ENCODE data around the gene AGXT2.
A peak's percentile ranks its signal among the peaks of the same experiment; 100 is the strongest.

Gene AGXT2, protein sequence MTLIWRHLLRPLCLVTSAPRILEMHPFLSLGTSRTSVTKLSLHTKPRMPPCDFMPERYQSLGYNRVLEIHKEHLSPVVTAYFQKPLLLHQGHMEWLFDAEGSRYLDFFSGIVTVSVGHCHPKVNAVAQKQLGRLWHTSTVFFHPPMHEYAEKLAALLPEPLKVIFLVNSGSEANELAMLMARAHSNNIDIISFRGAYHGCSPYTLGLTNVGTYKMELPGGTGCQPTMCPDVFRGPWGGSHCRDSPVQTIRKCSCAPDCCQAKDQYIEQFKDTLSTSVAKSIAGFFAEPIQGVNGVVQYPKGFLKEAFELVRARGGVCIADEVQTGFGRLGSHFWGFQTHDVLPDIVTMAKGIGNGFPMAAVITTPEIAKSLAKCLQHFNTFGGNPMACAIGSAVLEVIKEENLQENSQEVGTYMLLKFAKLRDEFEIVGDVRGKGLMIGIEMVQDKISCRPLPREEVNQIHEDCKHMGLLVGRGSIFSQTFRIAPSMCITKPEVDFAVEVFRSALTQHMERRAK

DNA sequence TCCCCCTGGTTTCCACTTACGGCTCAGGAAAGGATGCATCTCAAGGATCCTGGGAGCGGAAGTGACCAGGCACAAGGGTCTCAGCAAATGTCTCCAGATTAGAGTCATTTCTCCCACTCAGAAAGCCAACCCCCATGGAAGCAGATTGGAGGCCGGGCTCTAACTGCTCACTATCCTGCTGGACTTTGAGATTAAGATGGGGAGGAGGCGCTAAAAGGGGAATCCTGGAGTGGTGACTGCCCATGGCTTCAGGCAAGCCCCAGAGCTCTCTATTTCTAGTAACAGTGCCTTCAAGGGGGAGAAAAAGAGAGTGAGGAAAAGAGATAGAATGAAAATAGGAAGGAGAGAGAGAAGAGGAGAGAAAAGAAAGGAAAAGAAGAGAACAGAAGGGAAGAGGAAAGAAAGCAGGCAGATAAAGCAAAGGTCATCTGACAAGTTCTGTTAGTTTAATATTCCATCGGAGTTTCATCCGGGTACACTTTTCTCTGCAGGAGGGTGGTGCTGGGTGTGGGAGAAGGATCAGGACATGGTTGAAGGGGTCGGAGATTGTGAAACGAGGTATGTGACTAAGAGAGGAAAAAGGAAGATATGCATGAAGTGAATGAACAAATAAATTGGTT is at the start of gene AGXT2:
Gene AGXT2, minus strand, starts transcription at position 165 of the 620 bp plus-strand sequence. Its CDS starts 57 bp downstream, at position 108.
- peaks cover 2% of the 10 kb centered on the region for H3K36me3 Mint-ChIP-seq (ENCODE audit: insufficient read depth)
- no peak within 1 kb of the TSS for H3K4me3 Mint-ChIP-seq
- no peak within 1 kb of the TSS for H3K27ac Mint-ChIP-seq (ENCODE audit: low read depth)
- no peaks in the 10 kb centered on the region for H3K9me3 Mint-ChIP-seq
- no peaks in the 10 kb centered on the region for H3K4me1 Mint-ChIP-seq
- no peak for ATAC-seq (replicated peaks; ENCODE audit: extremely low read depth, poor library complexity, severe bottlenecking)
- DNase-seq (ENCODE audit: low spot score in 2 of 2) = no peak
- H3K27me3 Mint-ChIP-seq = peaks cover 55% of the 10 kb centered on the region

DNA sequence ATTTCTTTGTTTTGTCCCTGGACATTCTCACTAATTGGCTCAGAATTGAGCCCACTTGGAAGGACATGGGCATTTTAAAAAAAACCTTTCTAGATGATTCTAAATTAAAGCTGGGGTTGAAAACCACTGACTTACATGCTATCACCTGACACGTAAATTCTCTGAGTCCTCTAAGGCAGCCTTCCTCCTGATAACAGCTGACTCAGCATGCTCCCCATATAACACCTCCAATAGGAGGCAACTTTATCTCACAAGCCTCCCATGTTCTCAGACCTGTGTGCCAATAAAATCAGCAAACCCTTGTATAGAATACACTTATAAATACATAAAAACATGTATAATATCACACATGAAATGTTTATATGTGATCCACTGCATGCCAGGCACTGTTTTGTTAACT is 49.2 kb upstream of the AGXT2 start:
- Mint-ChIP-seq H3K27ac (ENCODE audit: low read depth) (no peak overlapping the region), H3K9me3 (no peaks in the 10 kb centered on the region), H3K4me3 (no peak overlapping the region), H3K4me1 (no peaks in the 10 kb centered on the region), H3K27me3 (peaks cover 39% of the 10 kb centered on the region), H3K36me3 (ENCODE audit: insufficient read depth) (no peaks in the 10 kb centered on the region)
- ATAC-seq (replicated peaks; ENCODE audit: extremely low read depth, poor library complexity, severe bottlenecking) = no peak
- no peak for DNase-seq (ENCODE audit: low spot score in 2 of 2)

DNA sequence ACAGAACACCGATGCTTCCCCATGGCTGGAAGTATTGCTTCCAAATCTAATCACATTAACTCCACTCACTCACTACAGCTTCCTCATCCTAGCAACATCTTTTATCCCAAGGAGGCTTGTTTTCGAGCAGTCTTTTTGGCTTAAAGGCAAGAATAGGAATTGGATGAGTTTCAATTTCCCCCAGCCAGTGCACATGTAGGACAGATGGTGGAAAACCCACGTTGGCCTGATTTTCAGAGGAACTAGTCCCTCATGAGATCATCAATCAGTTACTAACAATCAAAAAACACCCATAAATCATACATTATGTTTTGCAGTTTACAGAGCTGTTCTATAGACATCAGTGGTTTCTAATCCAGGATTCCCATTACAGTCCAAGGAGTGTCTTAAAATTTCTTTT is 48.5 kb upstream of the AGXT2 start:
- no peaks in the 10 kb centered on the region for H3K36me3 Mint-ChIP-seq (ENCODE audit: insufficient read depth)
- H3K27me3 Mint-ChIP-seq = peaks cover 32% of the 10 kb centered on the region
- ATAC-seq (replicated peaks; ENCODE audit: extremely low read depth, poor library complexity, severe bottlenecking) (no peak), DNase-seq (ENCODE audit: low spot score in 2 of 2) (no peak)
- no peaks in the 10 kb centered on the region for H3K9me3 Mint-ChIP-seq
- H3K4me3 Mint-ChIP-seq = no peak overlapping the region
- H3K27ac Mint-ChIP-seq (ENCODE audit: low read depth) = no peak overlapping the region
- H3K4me1 Mint-ChIP-seq = no peaks in the 10 kb centered on the region

DNA sequence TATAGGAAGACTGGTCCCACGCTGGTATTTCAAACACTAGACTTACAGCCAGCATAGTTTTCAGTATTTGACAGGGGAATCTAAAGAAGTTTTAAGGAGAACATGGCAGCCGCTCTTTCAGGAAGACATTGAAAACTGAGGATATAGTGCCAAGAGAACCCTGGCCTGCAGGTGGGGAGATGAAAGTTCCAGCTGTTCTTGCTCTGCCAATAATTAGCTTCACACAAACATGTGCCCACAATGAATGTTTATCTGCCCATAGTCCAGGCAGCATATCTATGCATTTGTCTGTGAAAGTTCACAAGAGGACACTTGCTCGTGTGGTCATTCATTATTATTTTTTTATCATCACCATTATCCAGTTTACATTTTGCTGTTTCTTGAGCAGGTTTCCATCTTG is 47.6 kb upstream of the AGXT2 start:
- Mint-ChIP-seq H3K27me3 (peaks cover 29% of the 10 kb centered on the region), H3K4me1 (no peaks in the 10 kb centered on the region), H3K36me3 (ENCODE audit: insufficient read depth) (no peaks in the 10 kb centered on the region), H3K4me3 (no peak overlapping the region), H3K9me3 (no peaks in the 10 kb centered on the region), H3K27ac (ENCODE audit: low read depth) (no peak overlapping the region)
- ATAC-seq (replicated peaks; ENCODE audit: extremely low read depth, poor library complexity, severe bottlenecking) = no peak
- DNase-seq (ENCODE audit: low spot score in 2 of 2) = no peak

DNA sequence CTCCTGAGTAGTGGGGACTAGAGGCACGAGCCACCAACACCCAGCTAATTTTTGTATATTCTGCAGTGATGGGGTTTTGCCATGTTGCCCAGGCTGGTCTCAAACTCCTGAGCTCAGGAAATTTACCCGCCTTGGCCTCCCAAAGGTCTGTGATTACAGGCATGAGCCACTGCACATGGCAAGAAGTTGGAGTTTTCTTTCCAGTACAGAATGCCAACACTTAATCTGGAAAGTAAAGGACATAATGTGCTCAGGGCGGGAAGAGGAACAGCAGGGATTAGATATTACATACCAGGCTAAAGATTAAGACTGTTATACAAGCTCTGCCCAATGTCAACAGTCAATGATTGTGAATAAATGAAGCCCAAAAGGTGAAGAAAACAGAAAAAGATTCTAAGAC is 47.2 kb upstream of the AGXT2 start:
- Mint-ChIP-seq H3K4me3 (no peak overlapping the region), H3K4me1 (no peaks in the 10 kb centered on the region), H3K36me3 (ENCODE audit: insufficient read depth) (no peaks in the 10 kb centered on the region), H3K27ac (ENCODE audit: low read depth) (no peak overlapping the region), H3K9me3 (no peaks in the 10 kb centered on the region), H3K27me3 (peaks cover 29% of the 10 kb centered on the region)
- ATAC-seq (replicated peaks; ENCODE audit: extremely low read depth, poor library complexity, severe bottlenecking) (no peak), DNase-seq (ENCODE audit: low spot score in 2 of 2) (no peak)

DNA sequence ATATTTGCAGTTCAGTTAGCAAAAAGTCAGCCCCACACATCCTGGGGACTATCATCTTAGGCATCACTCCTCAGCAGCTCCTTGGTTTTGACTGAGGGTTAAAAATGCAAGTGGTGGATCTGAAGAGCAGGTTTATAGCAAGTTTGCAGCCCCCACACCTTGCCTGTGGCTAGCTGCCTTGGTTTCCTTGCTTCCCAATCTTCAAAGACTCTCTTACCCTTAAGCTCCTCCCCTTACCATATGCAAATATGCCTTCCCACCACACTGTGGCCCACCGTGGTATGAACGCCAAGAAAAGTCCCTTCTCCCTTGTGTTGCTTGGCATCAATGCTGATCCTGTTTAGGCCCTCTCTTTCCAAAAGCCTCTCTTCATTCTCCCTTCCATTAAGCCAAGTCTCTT is 45.0 kb upstream of the AGXT2 start:
- no peaks in the 10 kb centered on the region for H3K36me3 Mint-ChIP-seq (ENCODE audit: insufficient read depth)
- no peak for DNase-seq (ENCODE audit: low spot score in 2 of 2)
- no peaks in the 10 kb centered on the region for H3K9me3 Mint-ChIP-seq
- no peak for ATAC-seq (replicated peaks; ENCODE audit: extremely low read depth, poor library complexity, severe bottlenecking)
- H3K4me1 Mint-ChIP-seq = no peaks in the 10 kb centered on the region
- H3K27me3 Mint-ChIP-seq = peaks cover 28% of the 10 kb centered on the region
- no peak overlapping the region for H3K27ac Mint-ChIP-seq (ENCODE audit: low read depth)
- no peak overlapping the region for H3K4me3 Mint-ChIP-seq

DNA sequence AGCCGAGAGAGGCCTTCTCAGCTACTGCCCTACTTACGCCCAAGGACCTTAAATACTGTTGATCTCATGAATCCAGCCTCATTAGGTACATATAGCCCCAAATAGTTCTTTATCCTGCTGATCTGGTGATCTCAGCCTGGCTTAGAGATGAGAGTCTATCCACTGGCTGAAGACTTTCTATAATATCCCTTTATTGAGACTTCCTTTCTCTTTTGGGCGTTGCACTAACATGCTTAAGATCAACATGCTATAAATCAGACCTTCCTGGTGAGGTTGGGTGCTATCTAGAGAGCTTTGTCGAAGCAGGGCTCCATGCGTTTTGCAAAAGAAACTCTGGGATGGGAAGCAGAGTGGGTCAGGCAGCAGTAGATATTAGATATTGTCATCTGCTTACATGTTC is 44.0 kb upstream of the AGXT2 start:
- Mint-ChIP-seq H3K27ac (ENCODE audit: low read depth) (no peak overlapping the region), H3K27me3 (peaks cover 28% of the 10 kb centered on the region), H3K4me3 (no peak overlapping the region), H3K36me3 (ENCODE audit: insufficient read depth) (no peaks in the 10 kb centered on the region), H3K4me1 (no peaks in the 10 kb centered on the region), H3K9me3 (no peaks in the 10 kb centered on the region)
- ATAC-seq (replicated peaks; ENCODE audit: extremely low read depth, poor library complexity, severe bottlenecking) (no peak), DNase-seq (ENCODE audit: low spot score in 2 of 2) (no peak)

DNA sequence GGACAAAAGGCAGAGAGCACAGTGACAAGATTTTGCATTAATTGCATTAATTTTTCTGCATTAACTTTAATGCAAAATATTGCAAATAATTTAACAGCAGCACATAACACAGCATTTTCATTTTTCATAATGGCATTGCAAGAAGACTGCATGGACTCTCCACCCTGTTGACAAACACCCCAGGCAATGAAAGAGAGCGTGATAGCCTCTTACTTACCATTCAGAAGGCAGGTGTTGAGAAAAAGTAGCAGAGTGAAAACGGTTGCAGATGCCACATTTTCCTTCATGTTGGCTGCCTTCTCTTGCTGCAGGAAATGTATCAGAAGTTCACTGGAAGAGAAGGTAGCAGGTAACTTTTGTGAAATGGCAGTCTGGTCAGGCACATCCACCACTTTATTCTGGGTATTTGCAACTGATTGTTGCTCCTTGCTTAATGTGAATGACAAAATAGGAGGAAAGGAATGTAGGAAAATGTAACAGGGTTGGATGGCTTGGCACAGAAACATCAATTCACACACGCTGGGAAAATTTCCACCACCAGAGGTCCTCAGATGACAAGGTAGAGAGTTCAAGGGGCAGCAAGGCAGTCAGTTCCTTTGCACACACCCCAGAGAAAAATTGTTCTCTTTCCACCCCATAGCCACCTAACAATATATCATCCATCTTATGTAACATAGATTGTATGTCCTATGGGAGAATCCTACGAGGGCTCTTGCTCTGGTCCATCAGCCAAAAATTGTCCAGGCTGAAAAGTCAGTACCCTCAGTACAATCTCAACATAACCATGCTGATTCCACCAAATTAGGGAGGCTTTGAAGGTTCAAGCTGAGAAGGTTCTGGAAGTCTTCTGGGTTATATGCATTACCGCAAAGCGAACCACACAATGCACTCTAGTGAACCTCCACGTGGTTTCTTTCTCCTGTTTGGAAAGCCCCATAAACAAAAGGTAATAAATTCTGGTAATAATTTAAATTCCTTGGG is 41.9 kb upstream of the AGXT2 start:
- H3K27me3 Mint-ChIP-seq = peaks cover 28% of the 10 kb centered on the region
- ATAC-seq (replicated peaks; ENCODE audit: extremely low read depth, poor library complexity, severe bottlenecking) = no peak
- H3K4me3 Mint-ChIP-seq = no peak overlapping the region
- no peaks in the 10 kb centered on the region for H3K4me1 Mint-ChIP-seq
- no peaks in the 10 kb centered on the region for H3K36me3 Mint-ChIP-seq (ENCODE audit: insufficient read depth)
- no peak overlapping the region for H3K27ac Mint-ChIP-seq (ENCODE audit: low read depth)
- no peaks in the 10 kb centered on the region for H3K9me3 Mint-ChIP-seq
- peak; percentile 25 to 33 for DNase-seq (ENCODE audit: low spot score in 2 of 2)

DNA sequence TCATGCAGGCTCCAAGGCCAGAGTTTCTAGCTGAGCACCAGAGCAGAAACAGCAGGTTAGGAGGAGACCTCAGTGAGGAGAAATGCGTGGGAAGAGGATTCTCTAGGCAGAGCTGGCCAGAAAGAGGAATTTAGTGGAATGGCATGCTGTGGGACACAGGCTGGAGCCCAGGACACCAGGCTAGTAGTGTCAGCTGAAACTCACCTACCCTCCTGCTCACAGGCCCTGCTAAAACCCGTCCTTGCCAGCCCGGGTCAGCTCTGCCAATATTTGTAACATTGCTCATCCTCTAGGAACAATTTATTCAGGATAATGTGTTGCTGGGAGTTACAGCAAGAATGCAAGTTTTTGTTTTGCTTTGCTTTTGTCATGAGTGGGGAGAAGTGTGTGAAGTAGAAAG is 40.2 kb upstream of the AGXT2 start:
- Mint-ChIP-seq H3K27me3 (peaks cover 28% of the 10 kb centered on the region), H3K4me1 (no peaks in the 10 kb centered on the region), H3K27ac (ENCODE audit: low read depth) (no peak overlapping the region), H3K36me3 (ENCODE audit: insufficient read depth) (no peaks in the 10 kb centered on the region), H3K9me3 (no peaks in the 10 kb centered on the region), H3K4me3 (no peak overlapping the region)
- no peak for DNase-seq (ENCODE audit: low spot score in 2 of 2)
- ATAC-seq (replicated peaks; ENCODE audit: extremely low read depth, poor library complexity, severe bottlenecking) = no peak

DNA sequence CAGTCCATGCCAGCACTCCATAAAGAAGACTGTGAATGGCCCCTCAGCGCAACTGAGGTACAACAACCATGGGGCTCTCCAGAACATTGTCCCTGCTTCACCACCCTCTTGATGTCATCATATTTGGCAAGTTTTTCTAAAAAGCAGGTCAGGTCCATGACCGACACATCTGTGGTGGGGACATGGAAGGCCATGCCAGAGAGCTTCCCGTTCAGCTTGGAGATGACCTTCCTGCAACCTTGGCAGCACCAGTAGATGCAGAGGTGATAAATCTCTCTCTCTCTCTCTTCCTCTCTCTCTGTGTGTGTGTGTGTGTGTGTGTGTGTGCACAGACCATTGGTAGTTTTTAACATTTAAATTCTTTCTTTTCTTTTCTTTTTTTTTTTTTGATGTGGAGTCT is 35.4 kb upstream of the AGXT2 start:
- Mint-ChIP-seq H3K4me1 (no peaks in the 10 kb centered on the region), H3K4me3 (no peak overlapping the region), H3K27me3 (peaks cover 27% of the 10 kb centered on the region), H3K36me3 (ENCODE audit: insufficient read depth) (no peaks in the 10 kb centered on the region), H3K27ac (ENCODE audit: low read depth) (no peak overlapping the region), H3K9me3 (no peaks in the 10 kb centered on the region)
- ATAC-seq (replicated peaks; ENCODE audit: extremely low read depth, poor library complexity, severe bottlenecking) (no peak), DNase-seq (ENCODE audit: low spot score in 2 of 2) (no peak)

DNA sequence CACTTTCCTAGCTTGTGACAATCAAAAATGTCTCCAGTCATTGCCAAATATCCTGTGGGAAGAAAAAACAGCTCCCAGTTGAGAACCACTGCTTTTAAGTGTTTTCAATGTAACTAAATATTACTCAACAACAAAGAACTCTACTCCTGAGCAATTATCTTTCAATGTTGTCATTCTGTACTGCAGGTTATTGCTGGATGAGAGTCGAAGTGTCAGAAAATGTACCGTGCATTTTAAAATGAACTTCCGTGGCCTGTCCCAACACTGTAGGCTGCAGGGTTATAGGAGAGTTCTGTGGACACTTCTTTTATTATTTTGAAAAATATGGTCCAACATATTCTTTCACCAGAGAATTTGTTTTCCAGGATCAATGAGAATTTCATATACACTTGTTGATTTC is 34.8 kb upstream of the AGXT2 start:
- H3K4me3 Mint-ChIP-seq = no peak overlapping the region
- H3K9me3 Mint-ChIP-seq = no peaks in the 10 kb centered on the region
- DNase-seq (ENCODE audit: low spot score in 2 of 2) = no peak
- no peak overlapping the region for H3K27ac Mint-ChIP-seq (ENCODE audit: low read depth)
- peaks cover 27% of the 10 kb centered on the region for H3K27me3 Mint-ChIP-seq
- H3K4me1 Mint-ChIP-seq = no peaks in the 10 kb centered on the region
- no peaks in the 10 kb centered on the region for H3K36me3 Mint-ChIP-seq (ENCODE audit: insufficient read depth)
- ATAC-seq (replicated peaks; ENCODE audit: extremely low read depth, poor library complexity, severe bottlenecking) = no peak

DNA sequence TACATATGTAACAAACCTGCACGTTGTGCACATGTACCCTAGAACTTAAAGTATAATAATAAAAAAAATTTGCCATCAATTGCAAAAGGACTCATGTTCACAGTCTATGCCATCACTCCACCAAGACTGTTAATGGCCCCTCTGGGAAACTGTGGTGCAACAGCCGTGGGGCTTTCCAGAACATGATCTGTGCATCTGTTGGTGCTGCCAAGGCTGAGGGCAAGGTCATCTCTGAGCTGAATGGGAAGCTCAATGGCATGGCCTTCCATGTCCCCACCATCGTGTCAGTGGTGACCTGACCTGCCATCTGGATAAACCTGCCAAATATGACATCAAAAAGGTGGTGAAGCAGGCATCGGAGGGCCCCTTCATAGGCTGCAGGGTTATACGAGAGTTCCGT is 33.4 kb upstream of the AGXT2 start:
- no peaks in the 10 kb centered on the region for H3K36me3 Mint-ChIP-seq (ENCODE audit: insufficient read depth)
- no peaks in the 10 kb centered on the region for H3K4me1 Mint-ChIP-seq
- H3K27me3 Mint-ChIP-seq = peaks cover 27% of the 10 kb centered on the region
- no peak overlapping the region for H3K27ac Mint-ChIP-seq (ENCODE audit: low read depth)
- ATAC-seq (replicated peaks; ENCODE audit: extremely low read depth, poor library complexity, severe bottlenecking) (no peak), DNase-seq (ENCODE audit: low spot score in 2 of 2) (no peak)
- no peak overlapping the region for H3K4me3 Mint-ChIP-seq
- peaks cover 4% of the 10 kb centered on the region for H3K9me3 Mint-ChIP-seq

All from central memory CD8-positive, alpha-beta T cell (primary cell).